H1 (cell line): ENCODE results near the gene ACTR3C. TPM values are rescaled to one million over a fixed set of nuclear protein-coding genes. Genes with fewer than 3 reads are reported as not detected.

Source experiments
- NRF1 ChIP-seq: IDR thresholded peaks from 2 replicates; pipeline ENCODE4 v1.6.1; 2011; ENCODE audit warnings: mild to moderate bottlenecking, low read depth, low read length, improper control_type of control experiment
- PHF8 ChIP-seq: fragments of 200-600 bp; sonication (generic); conservative IDR thresholded peaks from 2 replicates; pipeline ENCODE4 v1.7.1; 2012; ENCODE audit warnings: low read depth, mild to moderate bottlenecking, inconsistent platforms, low read length, moderate library complexity
- POLR2AphosphoS5 ChIP-seq: IDR thresholded peaks from 2 replicates; pipeline ENCODE4 v1.6.1; 2011; ENCODE audit warnings: low read depth, low read length
- TAF7 ChIP-seq: optimal IDR thresholded peaks from 2 replicates; pipeline ENCODE3; 2011; ENCODE audit warnings: low read depth, mild to moderate bottlenecking, inconsistent platforms, low read length, moderate library complexity, borderline replicate concordance
- polyA plus RNA-seq, 7 experiments: library from polyadenylated mRNA; depleted of rRNA in 3 of 7; stranded (reverse) in 5 of 7; unstranded in 2 of 7; fragments of >200 nt in 5 of 7; fragments of 200-250 nt in 2 of 7; gene quantifications; 1 replicate in 5 of 7; 2 replicates in 1 of 7; 4 replicates in 1 of 7; pipeline versions ENCODE4 v1.2.1 to v1.2.3, GENCODE V29; 2011 to 2013; ENCODE audit warnings: missing spikeins in 2 of 7, mixed read lengths in 2 of 7
- total RNA-seq: library from RNA; stranded (reverse); fragmentation: NEBNext Ultra II Directional; extraction: Animal tissue kit (Norgen Biotek cat#: 25700); gene quantifications from 2 replicates; pipeline ENCODE4 v1.2.1, GENCODE V29; 2021
- TF ChIP-seq, protein P1 (sequence below): IDR thresholded peaks from 2 replicates; pipeline ENCODE4 v1.6.1; 2012; ENCODE audit warnings: inconsistent platforms
- TF ChIP-seq, protein P2 (sequence below): IDR thresholded peaks from 2 replicates; pipeline ENCODE4 v1.6.1; 2011; ENCODE audit warnings: low read length, improper control_type of control experiment

ACTR3C gene
- total and polyA plus RNA-seq, 2 of the 8 experiments (the other 6 are each of a cell fraction or from before 2014, with no cell fraction given): 1.5 TPM; not detected in 1

DNA sequence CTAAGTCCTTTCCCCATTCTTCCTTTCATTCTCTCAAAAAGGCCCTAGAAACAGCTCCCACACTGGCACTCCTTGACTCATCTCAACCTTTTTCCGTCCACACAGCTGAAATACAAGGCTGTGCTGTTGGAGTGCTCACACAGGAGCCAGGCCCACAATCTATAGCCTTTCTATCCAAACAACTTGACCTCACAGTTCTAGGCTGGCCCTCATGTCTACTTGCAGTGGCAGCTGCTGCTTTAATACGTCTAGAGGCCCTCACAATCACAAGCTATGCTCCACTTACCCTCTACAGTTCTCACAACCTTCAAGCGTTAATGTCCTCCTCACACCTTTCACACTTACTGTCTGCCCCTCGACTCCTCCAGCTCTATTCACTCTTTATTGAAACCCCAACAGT lies 12.2 kb downstream of the ACTR3C start (continued):
- TF ChIP-seq PHF8: no peak
- no peak for TF ChIP-seq POLR2AphosphoS5
- TF ChIP-seq NRF1: no peak
- TF ChIP-seq TAF7: no peak
- TF ChIP-seq, protein P1, sequence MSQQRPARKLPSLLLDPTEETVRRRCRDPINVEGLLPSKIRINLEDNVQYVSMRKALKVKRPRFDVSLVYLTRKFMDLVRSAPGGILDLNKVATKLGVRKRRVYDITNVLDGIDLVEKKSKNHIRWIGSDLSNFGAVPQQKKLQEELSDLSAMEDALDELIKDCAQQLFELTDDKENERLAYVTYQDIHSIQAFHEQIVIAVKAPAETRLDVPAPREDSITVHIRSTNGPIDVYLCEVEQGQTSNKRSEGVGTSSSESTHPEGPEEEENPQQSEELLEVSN: no peak
- TF ChIP-seq, protein P2, sequence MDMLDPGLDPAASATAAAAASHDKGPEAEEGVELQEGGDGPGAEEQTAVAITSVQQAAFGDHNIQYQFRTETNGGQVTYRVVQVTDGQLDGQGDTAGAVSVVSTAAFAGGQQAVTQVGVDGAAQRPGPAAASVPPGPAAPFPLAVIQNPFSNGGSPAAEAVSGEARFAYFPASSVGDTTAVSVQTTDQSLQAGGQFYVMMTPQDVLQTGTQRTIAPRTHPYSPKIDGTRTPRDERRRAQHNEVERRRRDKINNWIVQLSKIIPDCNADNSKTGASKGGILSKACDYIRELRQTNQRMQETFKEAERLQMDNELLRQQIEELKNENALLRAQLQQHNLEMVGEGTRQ: no peak
